ENCODE data around the gene CSHL1.
"Not testable (repeated sequence)": the region's sequence is repeated elsewhere in the genome, so short reads cannot be mapped to it uniquely, and the experiment has no call there.

CSHL1 gene

DNA sequence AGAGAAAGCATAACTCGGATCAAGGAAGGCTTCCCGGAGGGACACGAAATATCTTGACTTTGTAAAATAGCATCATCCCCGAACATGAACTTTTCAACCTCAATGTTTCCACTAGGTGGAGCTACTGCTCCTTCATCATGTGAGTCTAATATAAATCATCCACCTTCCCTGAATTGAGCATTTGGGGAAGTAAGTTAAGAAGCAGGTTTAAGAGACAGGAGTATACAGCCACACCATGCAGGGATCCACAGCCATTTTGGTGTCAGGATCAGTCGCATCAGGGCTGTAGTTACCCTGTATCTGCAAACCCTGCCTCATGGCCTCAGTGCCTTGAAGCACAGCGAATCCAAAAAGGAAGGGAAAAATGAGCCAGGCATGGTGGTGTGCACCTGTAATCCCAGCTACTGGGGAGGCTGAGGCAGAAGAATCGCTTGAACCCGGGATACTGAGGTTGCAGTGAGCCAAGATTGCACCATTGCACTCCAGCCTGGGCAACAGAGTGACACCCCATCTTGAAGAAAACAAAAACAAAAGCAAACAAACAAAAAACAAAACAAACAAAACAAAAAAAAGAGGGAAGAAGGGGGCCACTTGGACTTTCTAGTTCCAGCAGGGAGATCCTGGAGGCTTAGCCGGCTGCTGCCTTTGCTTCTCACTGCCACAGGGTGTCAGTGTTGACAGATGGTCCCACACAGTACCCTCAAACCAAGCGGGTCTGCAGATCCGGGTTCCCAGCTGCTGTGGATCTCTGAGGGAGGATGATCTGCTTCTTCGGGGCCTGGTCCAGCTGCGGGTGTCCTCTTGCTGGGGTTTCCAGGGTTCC lies 21.8 kb downstream of the CSHL1 start:
- not testable (repeated sequence) for DNase-seq (ENCODE audit: low spot score)

DNA sequence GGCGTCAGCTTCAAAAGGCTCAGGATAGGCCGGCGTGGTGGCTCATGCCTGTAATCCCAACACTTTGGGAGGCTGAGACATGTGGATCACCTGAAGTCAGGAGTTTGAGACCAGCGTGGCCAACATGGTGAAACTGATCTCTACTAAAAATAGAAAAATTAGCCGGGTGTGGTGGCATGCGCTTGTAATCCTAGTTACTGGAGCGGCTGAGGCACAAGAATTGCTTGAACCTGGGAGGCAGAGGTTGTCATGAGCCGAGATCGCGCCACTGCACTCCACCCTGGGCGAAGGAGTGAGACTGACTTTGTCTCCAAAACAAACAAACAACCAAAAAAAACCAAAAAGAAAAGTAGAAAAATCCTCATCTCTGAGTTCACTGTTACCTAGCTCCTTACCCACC lies 25.9 kb downstream of the CSHL1 start:
- DNase-seq (ENCODE audit: low spot score) = not testable (repeated sequence)

DNA sequence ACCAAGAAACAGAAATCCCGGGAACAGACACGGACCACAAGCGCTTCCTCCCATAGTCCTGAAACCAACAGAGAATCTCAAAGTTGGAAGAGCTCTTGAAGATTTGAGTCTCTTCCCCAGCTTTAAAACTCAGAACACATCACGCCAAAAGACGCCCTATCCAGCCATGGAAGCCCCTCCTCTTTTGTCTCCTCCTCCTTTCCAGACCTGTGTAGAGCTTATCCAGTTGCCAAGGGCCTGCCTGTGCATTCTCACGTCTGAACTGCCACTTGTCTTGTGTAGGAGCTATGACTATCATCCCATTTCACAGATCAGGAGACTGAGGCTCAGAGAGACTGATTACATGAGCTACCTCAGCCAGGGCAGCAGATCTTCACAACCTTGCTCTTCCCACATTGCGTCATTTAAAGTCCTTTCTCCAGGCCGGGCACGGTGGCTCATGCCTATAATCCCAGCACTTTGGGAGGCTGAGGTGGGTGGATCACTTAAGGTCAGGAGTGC lies 28.4 kb downstream of the CSHL1 start:
- DNase-seq (ENCODE audit: low spot score) = not testable (repeated sequence)

DNA sequence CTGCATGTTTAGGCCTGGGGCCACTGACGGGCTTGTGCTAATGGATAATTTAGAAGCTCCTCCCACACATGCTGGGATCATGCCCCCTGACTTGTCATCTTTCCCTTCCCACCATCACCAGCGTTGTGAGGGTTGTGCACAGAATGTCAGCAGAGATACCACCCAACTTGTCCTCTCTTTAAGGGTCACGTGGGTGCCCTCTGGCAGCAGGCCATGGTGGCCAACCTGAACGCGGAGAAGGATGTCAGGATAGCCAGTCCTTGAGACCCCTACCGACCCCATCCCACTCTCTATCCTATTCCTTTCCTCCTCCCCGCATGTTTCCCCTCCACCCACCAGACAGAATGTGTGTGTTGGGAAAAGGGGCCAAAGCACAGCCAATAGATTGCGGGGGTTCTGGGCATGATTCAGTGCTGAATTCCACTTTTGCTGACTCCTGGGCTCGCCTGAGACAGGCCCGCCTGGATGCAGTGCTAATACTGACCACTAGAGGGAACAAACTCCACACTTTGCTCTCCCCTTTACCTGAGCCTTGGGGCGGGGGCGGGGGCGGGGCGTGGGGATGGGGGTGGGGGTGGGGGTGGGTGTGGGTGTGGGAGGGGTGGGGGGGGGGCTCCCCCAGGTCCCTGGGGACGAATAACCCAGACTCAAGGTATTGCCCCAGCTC lies 29.0 kb downstream of the CSHL1 start, which contains the start of gene GH2:
Gene GH2, minus strand, starts transcription at position 10 of the 667 bp plus-strand sequence. CDS start 143 bp downstream, outside the sequence.
- DNase-seq (ENCODE audit: low spot score) = no peak

DNA sequence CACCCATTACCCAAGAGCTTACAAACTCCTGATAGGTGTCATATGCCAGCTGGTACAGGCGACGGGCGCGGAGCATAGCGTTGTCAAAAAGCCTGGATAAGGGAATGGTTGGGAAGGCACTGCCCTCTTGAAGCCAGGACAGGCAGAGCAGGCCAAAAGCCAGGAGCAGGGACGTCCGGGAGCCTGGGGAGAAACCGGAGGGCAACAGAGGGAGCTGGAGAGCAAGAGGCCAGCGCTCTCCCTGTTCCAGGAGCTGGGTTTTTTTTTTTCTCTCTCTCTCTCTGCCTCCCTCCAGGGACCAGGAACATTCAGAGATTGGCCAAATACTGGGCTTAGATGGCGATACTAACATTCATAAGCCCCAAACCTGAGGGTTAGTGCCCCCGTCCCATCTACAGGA lies 29.7 kb downstream of the CSHL1 start:
- not testable (repeated sequence) for DNase-seq (ENCODE audit: low spot score)

DNA sequence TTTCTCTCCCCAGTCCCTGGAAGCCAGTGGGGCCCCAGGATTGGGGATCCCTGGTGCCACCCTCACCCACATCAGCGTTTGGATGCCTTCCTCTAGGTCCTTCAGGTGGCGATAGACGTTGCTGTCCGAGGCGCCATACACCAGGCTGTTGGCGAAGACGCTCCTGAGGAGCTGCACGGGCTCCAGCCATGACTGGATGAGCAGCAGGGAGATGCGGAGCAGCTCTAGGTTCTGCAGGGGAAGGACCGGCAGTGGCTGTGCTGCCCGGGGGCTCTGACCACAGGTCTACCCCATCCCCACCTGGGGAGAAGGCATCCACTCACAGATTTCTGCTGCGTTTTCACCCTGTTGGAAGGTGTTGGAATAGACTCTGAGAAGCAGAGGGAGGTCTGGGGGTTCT lies 30.4 kb downstream of the CSHL1 start:
- no peak for DNase-seq (ENCODE audit: low spot score)

DNA sequence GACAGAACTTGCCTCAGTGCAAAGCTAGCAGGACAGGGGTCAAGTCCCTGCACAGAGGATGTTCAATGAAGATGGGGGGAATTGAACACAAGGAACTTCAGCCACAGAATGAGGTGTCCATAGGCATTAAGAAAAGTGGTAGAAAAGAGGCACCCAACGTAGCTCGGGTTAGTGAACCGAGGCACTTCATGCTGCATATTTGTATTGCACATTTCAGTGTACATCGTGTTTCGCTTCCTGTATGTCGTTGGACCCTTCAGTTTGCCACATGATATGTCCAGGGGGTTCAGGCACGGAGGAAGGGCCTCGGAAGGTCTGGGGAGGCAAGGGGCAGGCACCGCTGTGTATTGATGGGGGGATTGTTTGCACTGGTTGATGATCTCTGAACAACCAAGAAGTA lies 32.6 kb downstream of the CSHL1 start:
- not testable (repeated sequence) for DNase-seq (ENCODE audit: low spot score)

DNA sequence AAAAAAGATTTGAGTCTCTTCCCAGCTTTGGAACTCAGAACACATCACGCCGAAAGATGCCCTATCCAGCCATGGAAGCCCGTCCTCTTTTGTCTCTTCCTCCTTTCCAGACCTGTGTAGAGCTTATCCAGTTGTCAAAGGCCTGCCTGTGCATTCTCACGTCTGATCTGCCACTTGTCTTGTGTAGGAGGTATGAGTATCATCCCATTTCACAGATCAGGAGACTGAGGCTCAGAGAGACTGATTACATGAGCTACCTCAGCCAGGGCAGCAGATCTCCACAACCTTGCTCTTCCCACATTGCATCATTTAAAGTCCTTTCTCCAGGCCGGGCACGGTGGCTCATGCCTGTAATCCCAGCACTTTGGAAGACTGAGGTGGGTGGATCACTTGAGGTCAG lies 36.4 kb downstream of the CSHL1 start:
- DNase-seq (ENCODE audit: low spot score) = not testable (repeated sequence)

DNA sequence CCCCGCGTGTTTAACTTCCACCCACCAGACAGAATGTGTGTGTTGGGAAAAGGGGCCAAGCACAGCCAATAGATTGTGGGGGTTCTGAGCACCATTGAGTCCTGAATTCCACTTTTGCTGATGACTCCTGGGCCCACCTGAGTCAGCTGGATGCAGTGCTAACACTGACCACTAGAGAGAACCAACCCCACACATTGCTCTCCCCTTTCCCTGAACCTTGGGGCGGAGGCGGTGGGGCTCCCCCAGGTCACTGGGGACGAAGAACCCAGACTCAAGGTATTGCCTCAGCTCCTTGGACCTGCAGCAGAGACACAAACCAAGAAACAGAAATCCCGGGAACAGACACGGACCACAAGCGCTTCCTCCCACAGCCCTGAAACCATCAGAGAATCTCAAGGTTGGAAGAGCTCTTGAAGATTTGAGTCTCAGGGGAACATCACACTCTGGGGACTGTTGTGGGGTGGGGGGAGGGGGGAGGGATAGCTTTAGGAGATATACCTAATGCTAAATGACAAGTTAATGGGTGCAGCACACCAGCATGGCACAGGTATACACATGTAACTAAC lies 36.9 kb downstream of the CSHL1 start:
- DNase-seq (ENCODE audit: low spot score) = not testable (repeated sequence)

DNA sequence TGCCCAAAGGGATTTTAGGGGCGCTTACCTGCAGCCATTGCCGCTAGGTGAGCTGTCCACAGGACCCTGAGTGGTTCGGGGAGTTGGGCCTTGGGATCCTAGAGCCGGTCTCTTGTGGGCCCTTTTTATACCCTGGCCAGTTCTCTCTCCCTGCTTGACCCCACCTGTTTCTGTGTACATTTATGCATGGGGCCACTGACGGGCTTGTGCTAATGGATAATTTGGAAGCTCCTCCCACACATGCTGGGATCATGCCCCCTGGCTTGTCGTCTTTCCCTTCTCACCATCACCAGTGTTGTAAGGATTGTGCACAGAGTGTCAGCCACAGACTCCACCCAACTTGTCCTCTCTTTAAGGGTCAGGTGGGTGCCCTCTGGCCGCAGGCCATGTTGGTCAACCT lies 37.5 kb downstream of the CSHL1 start, which contains the start of gene CSH2:
Gene CSH2, minus strand, starts transcription at position 101 of the 400 bp plus-strand sequence. Its CDS starts 63 bp downstream, at position 38.
- DNase-seq (ENCODE audit: low spot score) = not testable (repeated sequence)

DNA sequence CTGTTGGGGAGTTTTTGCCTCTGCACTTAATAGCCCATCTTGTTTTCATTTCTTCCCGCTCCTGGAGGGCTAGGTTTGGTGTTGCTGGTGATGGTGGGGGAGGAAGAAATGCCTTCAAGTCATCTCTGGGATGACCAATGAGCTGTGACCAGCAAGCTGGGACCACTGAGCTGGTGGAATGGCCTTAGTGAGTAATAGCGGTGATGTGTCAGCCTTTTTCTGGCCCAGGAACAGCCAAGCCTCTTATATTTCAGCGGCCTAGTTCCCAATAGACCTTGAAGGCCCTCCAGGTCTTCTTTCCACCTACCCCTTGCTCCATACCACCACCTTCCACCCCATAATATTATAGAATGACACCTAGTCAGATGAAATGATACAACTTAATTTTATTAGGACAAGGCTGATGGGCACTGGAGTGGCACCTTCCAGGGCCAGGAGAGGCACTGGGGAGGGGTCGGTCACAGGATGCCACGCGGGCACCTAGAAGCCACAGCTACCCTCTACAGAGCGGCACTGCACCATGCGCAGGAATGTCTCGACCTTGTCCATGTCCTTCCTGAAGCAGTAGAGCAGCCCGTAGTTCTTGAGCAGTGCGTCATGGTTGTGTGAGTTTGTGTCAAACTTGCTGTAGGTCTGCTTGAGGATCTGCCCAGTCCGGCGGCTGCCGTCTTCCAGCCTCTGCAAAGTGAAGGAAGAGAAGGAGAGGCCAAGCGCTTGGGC lies 39.3 kb downstream of the CSHL1 start:
- DNase-seq (ENCODE audit: low spot score) = not testable (repeated sequence)

DNA sequence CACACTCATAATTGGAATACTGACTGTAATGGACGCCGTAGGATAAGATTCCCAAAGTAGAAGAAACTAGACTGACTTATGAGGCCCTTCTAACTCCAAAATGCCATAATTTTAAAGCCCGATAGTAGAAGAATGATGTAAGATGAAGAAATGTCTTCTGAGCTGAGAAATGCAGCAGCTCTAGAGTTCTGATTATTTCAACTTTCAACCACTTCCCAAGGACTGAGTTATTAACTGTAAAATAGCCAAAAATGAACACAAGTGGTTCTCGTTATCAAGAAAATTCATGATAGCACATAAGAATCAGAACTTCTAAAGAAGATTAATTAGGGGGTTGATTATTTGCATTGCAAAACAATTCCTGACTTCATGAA lies 40.8 kb downstream of the CSHL1 start:
- DNase-seq (ENCODE audit: low spot score) = not testable (repeated sequence)

DNA sequence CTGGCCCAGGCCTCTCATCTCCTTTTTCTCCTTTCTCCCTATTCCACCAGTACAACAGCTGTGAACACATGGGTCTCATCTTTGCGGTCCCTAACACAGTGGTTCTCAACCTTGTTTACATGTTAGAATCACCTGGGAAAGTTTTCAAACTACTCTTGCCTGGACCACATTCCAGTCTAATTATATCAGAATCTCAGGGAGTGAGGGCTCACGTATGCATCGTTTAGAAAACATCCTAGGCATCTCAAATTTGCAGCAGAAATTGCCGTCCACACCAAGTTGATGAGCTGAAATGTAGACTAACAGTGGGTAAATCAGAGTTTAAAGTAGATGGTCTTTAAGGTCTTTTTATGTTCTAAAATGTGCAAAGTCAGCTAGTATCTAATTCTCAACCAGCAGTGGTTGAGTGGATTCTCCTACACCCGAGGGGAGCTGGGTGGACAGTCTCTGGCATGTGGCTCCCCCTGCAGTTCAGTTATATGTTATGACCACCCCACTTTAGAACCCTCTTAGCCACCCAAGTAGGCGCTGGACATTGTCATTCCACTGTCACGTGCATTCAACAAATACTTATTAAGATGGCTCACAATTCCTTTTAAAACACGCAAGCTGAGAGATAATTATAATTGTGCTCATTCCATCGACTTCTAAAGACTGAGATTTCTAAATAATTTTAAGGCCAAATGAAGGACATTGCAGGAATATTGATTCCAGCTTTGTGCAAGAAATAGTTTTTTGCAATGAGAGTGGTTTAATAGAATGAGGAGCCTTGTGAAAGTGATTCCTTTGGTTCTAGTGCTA lies 41.4 kb downstream of the CSHL1 start:
- DNase-seq (ENCODE audit: low spot score) = not testable (repeated sequence)

DNA sequence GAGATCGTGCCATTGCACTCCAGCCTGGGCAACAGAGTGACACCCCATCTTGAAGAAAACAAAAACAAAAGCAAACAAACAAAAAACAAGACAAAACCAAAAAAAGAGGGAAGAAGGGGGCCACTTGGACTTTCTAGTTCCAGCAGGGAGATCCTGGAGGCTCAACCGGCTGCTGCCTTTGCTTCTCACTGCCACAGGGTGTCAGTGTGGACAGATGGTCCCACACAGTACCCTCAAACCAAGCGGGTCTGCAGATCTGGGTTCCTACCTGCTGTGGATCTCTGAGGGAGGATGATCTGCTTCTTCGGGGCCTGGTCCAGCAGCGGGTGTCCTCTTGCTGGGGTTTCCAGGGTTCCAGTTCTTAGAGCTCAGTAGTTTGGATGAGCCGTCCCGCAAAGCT lies 44.4 kb downstream of the CSHL1 start:
- DNase-seq (ENCODE audit: low spot score) = not testable (repeated sequence)
